Thyroid gland (tissue), 4 donors: ENCODE measurements around the gene DDX23. TPM values are rescaled to one million over a fixed set of nuclear protein-coding genes. Genes with fewer than 3 reads are reported as not detected.

ENCODE experiments used
- DNase-seq, 2 donors: peaks; one replicate each; pipeline ENCODE4 v3.0.0-alpha.2; 2019
- H3K27ac ChIP-seq, 3 donors: fragments of 200-600 bp; sonication (generic); 1 replicate in 2 of 3; 2 replicates in 1 of 3; pipeline ENCODE4 v1.5.1; 2016 to 2019; ENCODE audit warnings: mild to moderate bottlenecking in 1 of 3, moderate library complexity in 1 of 3
- H3K27me3 ChIP-seq: fragments of 200-600 bp; sonication (generic); one replicate; pipeline ENCODE4 v1.5.1; 2019
- H3K36me3 ChIP-seq, 2 donors: fragments of 200-600 bp; sonication (generic); one replicate each; pipeline ENCODE4 v1.5.1; 2016 to 2019
- H3K4me1 ChIP-seq, 2 donors: fragments of 200-600 bp; sonication (generic); one replicate each; pipeline ENCODE4 v1.5.1; 2017 to 2019
- H3K4me3 ChIP-seq, 3 donors: fragments of 200-600 bp; sonication (generic); replicated peaks in 1 of 3; 1 replicate in 2 of 3; 2 replicates in 1 of 3; pipeline ENCODE4 v1.5.1; 2016; ENCODE audit warnings: mild to moderate bottlenecking in 1 of 3
- H3K9me3 ChIP-seq: fragments of 200-600 bp; sonication (generic); one replicate; pipeline ENCODE4 v1.5.1; 2017
- POLR2A ChIP-seq, 2 donors: fragments of 450-650 bp; IDR thresholded peaks; one replicate each; pipeline ENCODE4 v1.6.1; 2017; ENCODE audit warnings: antibody characterized with exemption in 2 of 2, mild to moderate bottlenecking in 2 of 2, moderate library complexity in 1 of 2
- WGBS, 2 donors: methylation state at CpG; one replicate each; pipeline ENCODE4 v1.1.5; 2017; 5-methylcytosine and 5-hydroxymethylcytosine counted together
- intact Hi-C: fragments of 100-400 bp; cut with DNase I; formaldehyde crosslinking; loops from one replicate; pipeline ENCODE4 v1.15.1; 2023
- total RNA-seq, 4 donors: library from RNA; depleted of rRNA; stranded (reverse); fragments of >200 nt; gene quantifications; one replicate each; pipeline ENCODE4 v1.2.3, GENCODE V29; 2016
- TF ChIP-seq, protein P1 (sequence below), 6 experiments: fragments of 200-600 bp in 3 of 6; fragments of 450-650 bp in 3 of 6; sonication (generic) in 3 of 6; IDR thresholded peaks; one replicate each; pipeline ENCODE4 v1.5.1; 2016 to 2019; ENCODE audit warnings: antibody characterized with exemption in 6 of 6, mild to moderate bottlenecking in 2 of 6, inconsistent platforms in 1 of 6, moderate library complexity in 1 of 6

The DDX23 gene
- total RNA-seq, 4 donors from 2014 or later, result 59.4 to 88.2 (median 70.9) TPM

DNA sequence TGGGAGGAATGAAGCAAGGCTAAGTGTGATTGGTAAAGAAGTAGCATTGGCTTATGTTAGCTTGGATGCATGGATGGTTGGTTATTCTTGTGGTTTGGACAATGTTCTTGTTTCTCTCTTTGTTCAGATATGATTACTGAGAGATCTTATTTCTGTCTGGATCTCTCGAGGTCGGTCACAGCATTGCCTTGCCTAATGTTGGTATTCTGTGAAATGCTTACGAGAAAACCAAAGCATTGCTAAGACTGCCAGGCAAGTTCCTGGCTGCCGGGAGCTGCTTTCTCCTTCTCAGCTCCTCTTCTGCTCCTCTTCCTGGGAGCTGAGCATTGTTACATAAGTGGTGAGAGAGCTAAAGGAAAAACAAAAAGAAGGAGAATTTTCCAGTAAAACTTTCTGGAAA is 21.1 kb upstream of the DDX23 start:
- no peak overlapping the region for H3K4me3 ChIP-seq
- DNase-seq, result no peak
- peaks cover 25 to 31% of the 10 kb centered on the region in 2 donors for H3K4me1 ChIP-seq
- H3K36me3 ChIP-seq, result no peaks in the 10 kb centered on the region
- intact Hi-C loops, result no loop called here
- WGBS, 2 donors, result 33 to 52% methylated on average over 4 of the region's 4 CpGs
- TF ChIP-seq, protein P1, sequence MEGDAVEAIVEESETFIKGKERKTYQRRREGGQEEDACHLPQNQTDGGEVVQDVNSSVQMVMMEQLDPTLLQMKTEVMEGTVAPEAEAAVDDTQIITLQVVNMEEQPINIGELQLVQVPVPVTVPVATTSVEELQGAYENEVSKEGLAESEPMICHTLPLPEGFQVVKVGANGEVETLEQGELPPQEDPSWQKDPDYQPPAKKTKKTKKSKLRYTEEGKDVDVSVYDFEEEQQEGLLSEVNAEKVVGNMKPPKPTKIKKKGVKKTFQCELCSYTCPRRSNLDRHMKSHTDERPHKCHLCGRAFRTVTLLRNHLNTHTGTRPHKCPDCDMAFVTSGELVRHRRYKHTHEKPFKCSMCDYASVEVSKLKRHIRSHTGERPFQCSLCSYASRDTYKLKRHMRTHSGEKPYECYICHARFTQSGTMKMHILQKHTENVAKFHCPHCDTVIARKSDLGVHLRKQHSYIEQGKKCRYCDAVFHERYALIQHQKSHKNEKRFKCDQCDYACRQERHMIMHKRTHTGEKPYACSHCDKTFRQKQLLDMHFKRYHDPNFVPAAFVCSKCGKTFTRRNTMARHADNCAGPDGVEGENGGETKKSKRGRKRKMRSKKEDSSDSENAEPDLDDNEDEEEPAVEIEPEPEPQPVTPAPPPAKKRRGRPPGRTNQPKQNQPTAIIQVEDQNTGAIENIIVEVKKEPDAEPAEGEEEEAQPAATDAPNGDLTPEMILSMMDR (IDR thresholded peaks at IDR 0.05), result no peak
- no peak for TF ChIP-seq POLR2A (IDR thresholded peaks at IDR 0.05)
- H3K27me3 ChIP-seq, result no peaks in the 10 kb centered on the region
- H3K9me3 ChIP-seq, result no peaks in the 10 kb centered on the region
- H3K27ac ChIP-seq, result peak overlapping the region in 1 of 3 donors; percentile 17

DNA sequence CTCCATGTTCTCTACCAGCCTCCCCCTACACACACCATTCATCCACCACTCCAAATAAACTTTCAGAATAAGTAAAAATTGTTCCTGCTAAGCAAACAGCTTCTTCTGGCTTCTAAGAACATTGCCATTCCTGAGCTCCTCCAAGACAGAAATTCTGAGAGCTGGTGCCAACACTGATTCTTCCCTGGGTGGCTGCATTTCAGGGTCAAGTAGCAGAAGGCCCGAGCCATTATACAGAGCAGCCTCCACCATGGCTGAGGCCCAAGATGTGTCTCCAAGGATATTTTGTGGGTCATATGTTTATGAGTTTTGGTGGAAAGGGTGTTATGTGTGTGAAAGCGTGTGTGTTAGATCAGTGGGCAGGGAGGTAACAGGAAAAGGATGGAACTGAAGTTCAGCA is 17.2 kb upstream of the DDX23 start:
- intact Hi-C loops, result no loop called here

DNA sequence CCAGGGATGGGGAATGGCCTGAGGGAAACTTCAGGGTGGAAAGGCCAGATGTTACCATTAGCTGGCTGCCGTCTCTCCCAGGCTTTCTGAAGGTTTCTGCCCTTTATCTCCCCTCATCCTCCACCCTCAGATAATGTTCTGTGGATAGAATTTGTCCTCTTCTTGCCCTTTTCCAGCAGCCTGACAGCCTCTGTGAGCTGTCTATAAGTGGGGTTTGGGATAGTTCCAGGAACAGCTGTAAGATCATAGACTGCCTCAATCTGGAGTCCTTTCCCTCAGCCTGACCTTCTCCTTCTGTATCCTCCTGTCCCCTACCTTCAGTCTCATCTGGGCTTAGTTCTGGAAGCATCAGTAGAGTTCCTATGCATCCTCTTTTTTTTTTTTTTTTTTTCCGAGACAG is 16.5 kb upstream of the DDX23 start:
- H3K36me3 ChIP-seq, result no peaks in the 10 kb centered on the region
- H3K27ac ChIP-seq, result peak overlapping the region; percentile 76 to 81 (median 76)
- H3K27me3 ChIP-seq, result no peaks in the 10 kb centered on the region
- TF ChIP-seq POLR2A (IDR thresholded peaks at IDR 0.05), result no peak
- TF ChIP-seq, protein P1 (IDR thresholded peaks at IDR 0.05), result no peak
- no peak overlapping the region for H3K4me3 ChIP-seq
- intact Hi-C loops, result no loop called here
- no peak for DNase-seq
- H3K4me1 ChIP-seq, result peaks cover 44 to 55% of the 10 kb centered on the region in 2 donors
- WGBS, 2 donors, result 80 to 85% methylated on average over 2 of the region's 2 CpGs
- H3K9me3 ChIP-seq, result no peaks in the 10 kb centered on the region

More for the DNA sequence above, 17.2 kb upstream of the DDX23 start:
- Histone ChIP-seq H3K27ac (peak overlapping the region; percentile 76 to 81 (median 76)), H3K4me3 (no peak overlapping the region), H3K9me3 (no peaks in the 10 kb centered on the region), H3K36me3 (no peaks in the 10 kb centered on the region), H3K4me1 (peaks cover 44 to 60% of the 10 kb centered on the region in 2 donors), H3K27me3 (no peaks in the 10 kb centered on the region)
- WGBS, 2 donors, result 35 to 37% methylated on average over 2 of the region's 2 CpGs
- DNase-seq, result peak; percentile 84 to 86
- peak in 1 of 2 donors; percentile 10 for TF ChIP-seq POLR2A (IDR thresholded peaks at IDR 0.05)
- TF ChIP-seq, protein P1 (IDR thresholded peaks at IDR 0.05), result no peak

DNA sequence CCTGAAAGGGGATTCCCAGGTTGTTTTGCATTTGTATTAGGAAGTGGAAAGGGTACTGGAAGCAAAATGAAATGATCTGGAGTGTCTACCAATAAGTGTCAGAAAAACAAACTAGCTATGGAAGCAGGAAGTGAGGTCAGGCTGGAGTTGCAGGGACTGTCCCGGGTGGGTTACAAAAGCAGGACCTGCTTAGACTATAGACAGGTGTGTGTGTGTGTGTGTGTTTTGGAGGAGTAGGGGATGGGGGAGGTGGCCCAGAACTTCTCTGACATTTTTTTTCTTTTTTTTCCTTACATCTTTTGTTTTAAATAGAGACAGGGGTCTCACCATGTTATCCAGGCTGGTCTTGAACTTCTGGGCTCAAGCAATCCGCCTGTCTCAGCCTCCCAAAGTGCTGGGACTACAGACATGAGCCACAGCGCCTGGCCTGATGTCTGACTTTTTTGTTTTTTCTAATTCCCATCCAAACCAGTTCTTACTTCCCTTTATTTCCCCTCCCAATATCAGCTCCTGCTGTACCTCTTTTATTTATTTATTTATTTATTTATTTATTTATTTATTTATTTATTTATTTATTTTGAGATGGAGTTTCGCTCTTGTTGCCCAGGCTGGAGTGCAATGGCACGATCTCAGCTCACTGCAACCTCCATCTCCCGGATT is 14.2 kb upstream of the DDX23 start:
- Histone ChIP-seq H3K9me3 (no peaks in the 10 kb centered on the region), H3K4me1 (peaks cover 36 to 43% of the 10 kb centered on the region in 2 donors), H3K4me3 (no peak overlapping the region), H3K27ac (peak overlapping the region; percentile 76 to 81 (median 76)), H3K36me3 (no peaks in the 10 kb centered on the region), H3K27me3 (no peaks in the 10 kb centered on the region)
- intact Hi-C loops, result no loop called here
- TF ChIP-seq, protein P1 (IDR thresholded peaks at IDR 0.05), result no peak
- TF ChIP-seq POLR2A (IDR thresholded peaks at IDR 0.05), result no peak
- 80 to 81% methylated on average over 6 of the region's 6 CpGs for WGBS, 2 donors
- no peak for DNase-seq

DNA sequence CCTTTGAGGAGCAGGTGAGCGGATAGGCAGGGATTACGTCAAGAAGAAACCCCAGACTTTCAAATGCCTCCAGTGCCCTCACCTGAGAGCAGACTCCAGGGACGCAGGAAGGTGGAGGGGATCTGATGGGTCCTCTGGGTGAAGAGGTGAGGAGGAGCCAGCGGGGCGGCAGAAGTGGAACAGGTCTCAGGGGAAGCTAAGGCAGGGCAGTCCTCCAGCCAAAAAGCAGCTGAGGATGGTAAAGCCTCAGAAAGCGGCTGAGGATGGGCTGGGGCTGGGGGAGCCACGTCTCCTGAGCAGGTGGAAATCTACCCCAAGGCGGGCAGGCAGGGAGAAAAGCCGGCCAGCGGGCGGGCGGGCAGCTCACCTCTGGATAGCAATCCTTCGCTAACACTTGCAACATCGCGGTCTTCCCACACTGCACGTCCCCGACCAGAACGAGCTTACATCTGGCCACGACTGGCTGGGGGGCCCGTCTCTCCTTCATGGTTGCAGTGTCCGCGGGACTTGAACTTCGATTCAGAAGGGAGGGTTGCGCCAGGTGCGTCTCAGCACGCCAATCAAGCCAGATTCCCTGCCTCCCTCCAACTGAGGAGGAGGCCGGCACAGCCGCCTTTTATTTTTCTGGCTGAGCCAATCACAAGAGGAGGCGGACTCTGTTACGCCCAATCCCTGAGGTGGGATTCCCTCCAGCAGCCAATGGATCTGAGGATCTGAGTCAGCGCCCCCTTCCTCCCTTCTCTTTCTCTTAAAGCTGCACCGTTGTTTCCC is 13.5 kb upstream of the DDX23 start, which contains the start of gene RND1:
TSS of gene RND1 (minus strand) at position 590 of the 771 bp plus-strand sequence. CDS start at position 487, 103 bp downstream.
- no peaks in the 10 kb centered on the region for H3K27me3 ChIP-seq
- TF ChIP-seq POLR2A (IDR thresholded peaks at IDR 0.05), result peak; percentile 33 to 99
- TF ChIP-seq, protein P1 (IDR thresholded peaks at IDR 0.05), result no peak
- peaks cover 36 to 43% of the 10 kb centered on the region in 2 donors for H3K4me1 ChIP-seq
- no peaks in the 10 kb centered on the region for H3K36me3 ChIP-seq
- H3K9me3 ChIP-seq, result no peaks in the 10 kb centered on the region
- DNase-seq, result peak; percentile 91 to 93
- H3K27ac ChIP-seq, result peak within 1 kb of the TSS; percentile 76 to 81 (median 76)
- intact Hi-C loops, result no loop called here
- peak within 1 kb of the TSS; percentile 15 to 47 (median 47) for H3K4me3 ChIP-seq
- 3% methylated on average over 16 to 23 of the region's 32 CpGs for WGBS, 2 donors
